NCI-H345 treated with DMSO at 0.1 percent for 48 hours (cell line): ENCODE data around the gene KRT85.
A peak's percentile ranks its signal among the peaks of the same experiment; 100 is the strongest.
"Not testable (repeated sequence)": the region's sequence is repeated elsewhere in the genome, so short reads cannot be mapped to it uniquely, and the experiment has no call there.

Experiments used
- DNase-seq: peaks from one replicate; lab custom pipeline; 2025; ENCODE audit not compliant: unreplicated experiment; lab: John Stamatoyannopoulos, UW

Gene KRT85

DNA sequence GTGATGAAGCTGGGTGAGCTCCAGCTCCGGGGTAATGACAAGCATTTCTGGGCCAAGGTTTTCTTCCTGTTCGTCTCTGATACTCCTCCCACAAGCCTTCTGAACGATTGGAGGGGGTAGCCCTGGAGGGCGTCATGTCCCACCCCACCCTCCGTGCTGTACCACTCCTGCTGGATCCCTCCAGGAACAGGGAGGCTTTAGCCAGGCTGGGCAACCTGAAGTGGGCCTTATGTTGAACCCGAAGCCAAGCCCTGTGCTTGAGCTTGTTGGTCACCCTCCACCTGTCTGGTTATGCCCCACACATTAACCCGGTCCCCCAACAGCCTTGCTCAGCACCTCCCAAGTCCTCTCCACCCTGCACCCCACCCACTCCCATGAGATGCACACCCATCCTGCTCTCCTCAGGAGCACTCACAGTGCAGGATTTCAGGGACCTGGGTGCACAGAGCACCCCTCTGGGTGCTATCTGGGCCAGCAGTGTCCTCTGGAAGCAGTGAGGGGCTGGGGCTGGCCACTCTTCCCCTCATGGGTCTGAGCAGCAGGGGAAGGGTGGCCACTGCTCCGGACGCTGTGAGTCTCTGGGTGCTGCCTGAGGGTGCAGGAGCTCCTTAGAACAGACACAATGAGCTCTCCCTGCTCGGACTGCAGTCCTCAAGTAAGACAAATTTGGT, 39.3 kb downstream of the KRT85 start:
- no peak for DNase-seq

DNA sequence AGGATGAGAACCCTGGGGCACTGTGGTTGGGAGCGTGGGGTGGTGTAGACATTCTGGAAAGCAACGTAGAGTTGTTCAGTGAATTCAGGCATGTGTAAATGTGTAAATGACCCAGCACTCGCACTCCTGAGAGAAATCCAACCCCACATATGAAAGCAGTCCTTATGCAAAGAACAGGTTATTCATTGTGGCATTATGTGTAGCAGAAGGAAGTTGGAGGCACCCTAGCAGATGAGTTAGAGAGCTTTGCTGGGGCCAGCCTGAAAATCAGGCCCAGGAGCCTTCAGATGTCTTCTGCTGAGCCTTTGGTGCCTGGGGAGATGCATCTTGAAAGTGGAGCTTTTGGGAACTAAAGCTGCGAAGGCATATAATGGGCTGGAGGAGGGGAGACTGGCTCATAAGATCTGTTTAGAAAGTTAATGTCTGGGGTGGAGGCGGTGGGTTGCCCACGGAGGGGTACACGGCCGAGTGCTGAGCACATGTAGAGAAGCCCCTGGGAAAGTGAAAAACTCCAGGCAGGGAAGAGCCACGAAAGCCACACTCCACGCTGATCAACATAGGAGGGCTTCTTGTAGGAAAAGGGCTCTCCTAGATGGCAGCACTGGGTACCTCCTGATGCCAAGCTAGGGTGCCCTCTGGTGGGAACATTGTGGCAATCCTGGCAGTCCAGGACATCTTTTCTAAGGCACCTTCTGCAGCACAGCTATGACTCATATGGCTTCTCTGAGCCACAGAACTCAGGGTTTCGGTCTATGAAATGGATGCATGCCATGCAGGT, 40.0 kb downstream of the KRT85 start:
- peak; percentile 78 for DNase-seq

DNA sequence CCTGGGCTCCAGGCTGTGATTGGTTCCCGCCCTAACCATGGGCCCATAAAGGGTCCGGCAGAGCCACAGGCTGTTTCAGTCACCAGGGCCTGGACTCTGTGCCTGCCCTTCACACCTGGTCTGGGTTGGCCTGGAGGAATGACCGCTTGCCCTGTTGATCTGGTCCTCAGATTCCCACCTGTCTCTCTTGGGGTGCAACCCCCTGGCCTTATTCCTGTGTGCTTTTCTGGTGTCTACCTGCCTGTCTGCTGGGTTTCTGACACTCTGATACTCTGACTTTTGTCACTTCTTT, 43.2 kb downstream of the KRT85 start:
- no peak for DNase-seq

DNA sequence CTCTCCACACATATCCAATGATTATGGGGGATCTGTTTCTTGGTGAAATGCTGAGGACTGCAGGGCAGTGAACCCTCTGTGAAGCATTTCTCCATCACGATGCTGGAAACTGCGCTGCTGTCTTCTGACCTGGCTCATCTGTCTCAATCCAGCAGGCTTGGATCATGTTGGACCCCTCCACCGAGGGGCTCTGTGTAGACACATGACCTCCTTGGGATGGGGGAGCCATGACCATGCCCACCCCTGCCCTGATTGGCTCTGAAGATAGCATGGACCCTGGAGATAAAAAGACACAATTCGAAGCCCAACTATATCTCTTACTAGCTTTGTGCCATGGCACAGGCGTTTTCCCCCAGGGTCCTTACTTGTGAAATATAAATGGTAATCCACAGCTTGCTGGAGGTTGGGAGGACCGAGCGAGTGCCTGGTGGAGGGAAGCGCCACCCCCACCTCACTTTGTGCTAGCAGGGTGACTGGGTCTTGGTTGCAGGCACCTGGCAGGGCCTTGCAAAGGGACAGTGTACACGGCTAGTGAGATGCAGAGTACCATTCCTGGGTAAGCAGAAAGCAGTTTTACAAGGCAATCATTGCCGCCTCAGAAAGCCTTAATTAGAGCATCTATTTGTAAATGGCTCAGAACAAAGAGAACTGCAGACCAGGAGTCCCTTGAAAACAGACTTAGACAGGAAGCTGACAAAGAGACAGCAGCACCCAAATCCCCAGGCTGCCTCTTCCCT, 43.7 kb downstream of the KRT85 start:
- DNase-seq: no peak

DNA sequence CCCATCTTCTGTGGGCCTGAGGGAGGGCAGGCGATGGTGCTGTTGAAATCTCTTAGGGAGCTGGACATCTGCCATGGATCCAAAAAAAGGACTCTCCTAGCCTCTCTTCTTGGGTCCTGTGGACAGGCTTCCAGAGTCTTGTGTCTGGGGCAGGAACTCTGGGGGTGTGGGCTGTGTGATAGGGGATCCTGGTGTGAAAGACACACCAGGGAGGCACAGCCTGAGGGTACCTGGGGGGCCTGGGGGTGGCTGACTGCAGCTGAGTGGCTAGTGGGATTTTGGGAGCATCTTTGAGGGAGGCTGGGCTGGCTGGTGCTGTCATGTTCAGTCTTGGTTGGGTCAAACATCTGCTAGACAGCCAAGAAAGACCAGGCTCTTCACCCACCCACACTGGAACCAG, 44.3 kb downstream of the KRT85 start:
- DNase-seq: no peak

DNA sequence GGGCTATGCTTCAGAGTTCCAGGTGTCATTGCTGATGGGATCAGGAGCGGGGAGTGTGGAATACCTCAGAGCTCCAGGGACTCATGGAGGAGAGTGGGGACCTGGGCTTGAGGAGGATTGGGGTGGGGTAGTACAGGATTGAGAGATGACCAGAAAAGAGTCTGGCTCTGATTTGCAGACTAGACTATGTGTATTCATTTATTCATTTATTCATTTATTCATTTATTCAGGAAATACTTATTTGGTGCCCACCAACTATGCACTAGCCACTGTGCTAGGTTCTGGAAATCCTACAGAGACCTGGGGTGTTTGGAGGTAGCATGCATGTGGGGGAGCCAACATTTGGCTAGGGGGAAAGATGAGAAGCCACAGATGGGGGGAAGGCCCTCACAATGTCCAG, 45.2 kb downstream of the KRT85 start:
- no peak for DNase-seq

DNA sequence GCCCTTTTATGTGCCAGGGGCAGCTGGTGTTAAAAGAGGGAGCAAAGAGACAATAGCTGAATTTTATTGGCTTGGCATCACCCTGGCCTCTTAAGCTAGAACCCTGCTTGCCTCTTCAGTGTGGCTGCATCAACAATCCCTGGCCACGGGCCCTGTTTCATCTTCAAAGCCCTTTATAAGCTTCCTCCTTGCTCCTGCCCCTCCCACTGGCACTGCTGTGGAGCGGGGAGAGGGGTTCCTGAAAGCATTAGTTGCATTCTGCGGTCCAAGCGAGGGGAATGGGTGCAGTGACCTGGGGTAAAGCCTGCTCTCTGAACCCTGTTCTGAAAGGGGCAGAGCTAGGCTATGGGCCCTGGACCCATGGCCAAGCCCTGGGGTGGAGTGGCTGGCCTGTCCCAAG, 45.9 kb downstream of the KRT85 start:
- DNase-seq: no peak

DNA sequence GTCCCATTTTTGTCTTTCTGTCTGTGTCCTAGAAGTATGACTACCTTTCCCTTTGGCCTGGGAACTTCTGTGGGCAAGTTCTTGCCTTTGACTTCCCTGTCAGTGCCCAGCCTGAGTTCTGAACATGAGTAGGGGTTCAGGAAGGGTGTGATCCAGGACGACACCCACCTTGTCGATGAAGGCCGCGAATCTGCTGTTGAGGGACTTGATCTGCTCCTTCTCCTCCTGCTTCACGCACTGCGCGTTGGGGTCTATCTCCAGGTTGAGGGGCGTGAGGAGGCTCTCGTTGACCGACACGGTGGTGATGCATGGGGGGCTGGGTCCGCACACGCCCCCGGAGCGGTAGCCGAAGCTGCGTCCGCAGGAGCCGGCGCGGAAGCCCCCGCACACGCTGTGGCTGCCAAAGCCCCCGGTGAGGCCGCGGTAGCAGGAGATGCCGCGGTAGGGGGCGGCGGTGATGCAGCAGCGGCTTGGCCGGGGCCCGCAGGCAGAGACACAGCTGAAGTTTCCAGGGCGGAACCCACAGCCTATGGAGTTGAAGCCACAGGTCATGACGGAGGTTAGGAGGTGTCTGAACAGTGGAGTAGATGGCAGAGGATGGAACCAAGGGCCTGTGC, 46.4 kb downstream of the KRT85 start, which contains the start of gene KRT83:
Gene KRT83 (minus strand): TSS at position 615 of the 617 bp plus-strand sequence. CDS start 63 bp downstream, at position 552.
- DNase-seq: no peak

DNA sequence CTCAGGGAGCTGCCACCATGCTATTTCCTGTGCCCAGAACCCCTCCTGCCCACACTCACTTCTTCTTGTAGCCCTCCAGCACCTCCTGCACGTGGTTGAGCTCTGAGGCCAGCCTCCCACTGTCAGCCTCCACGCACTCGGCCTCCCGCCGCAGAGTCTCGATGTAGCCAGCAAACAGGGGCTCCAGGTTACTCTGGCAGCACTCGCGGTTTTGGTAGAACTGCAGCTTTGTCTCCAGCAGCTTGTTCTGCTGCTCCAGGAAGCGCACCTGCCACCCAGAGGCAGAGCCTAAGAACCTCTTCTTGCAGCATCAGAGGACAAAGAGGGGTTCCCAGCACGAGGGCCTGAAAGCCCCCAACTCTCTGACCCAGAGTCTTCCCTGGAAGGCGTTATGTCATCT, 48.2 kb downstream of the KRT85 start:
- DNase-seq: no peak

DNA sequence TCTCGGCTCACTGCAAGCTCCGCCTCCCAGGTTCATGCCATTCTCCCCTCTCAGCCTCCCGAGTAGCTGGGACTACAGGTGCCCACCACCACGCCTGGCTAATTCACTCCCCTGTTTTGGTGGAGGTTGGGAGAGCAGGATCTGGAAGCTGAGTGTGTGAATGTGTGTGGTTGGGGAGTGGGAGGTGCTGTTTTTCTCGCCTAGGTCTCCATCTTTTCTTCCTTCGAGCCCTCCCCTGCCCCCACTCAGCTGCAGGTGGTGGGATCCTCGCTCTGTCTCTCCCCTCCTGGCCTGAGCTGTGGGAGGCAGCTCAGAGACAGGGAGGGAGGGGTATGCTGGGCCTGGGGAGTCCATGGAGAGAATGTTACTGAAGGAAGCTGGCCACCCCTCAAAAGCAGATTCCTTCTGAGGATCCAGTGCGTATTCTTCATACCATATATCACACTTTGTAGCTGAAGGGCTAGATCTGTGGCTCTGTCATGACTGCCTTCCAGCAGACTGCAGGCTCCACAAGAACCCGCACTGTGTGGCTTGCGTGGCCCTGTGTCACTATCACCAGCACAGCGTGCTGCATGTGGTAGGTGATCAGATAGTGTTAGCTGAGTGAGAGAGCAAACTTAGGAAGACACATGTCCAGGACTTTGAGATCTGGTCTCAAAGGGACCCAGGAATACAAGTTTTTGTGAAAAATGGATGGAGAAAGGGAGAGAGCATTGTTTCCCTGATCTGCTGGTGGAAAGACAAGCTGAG, 48.9 kb downstream of the KRT85 start:
- DNase-seq: no peak

DNA sequence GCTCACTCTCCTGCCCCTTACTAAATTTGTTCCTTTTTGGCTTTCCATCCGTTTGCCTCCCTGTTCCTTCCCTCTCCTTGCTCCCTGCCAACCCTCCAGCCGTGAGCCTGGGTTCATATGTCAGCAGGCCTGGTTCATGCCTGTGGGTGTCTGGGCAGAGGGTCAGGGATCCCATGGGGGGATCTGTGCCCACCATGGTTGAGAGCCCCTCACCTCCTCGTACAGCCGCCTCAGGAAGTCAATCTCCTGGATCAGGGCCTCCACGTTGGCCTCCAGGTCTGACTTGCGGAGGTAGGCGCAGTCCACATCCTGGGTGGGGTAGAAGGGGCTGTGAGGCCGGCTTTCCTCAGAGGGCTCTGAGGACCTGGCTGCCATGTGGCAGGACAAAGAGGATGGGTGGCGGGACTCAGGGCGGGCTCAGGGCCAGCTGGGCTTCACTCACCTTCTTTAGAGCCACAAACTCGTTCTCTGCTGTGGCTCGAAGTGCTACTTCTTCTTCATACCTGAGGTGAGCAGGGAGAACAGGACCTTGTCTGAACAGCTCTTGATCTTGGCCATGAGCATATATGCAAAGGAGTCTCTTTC, 49.7 kb downstream of the KRT85 start:
- DNase-seq: no peak

DNA sequence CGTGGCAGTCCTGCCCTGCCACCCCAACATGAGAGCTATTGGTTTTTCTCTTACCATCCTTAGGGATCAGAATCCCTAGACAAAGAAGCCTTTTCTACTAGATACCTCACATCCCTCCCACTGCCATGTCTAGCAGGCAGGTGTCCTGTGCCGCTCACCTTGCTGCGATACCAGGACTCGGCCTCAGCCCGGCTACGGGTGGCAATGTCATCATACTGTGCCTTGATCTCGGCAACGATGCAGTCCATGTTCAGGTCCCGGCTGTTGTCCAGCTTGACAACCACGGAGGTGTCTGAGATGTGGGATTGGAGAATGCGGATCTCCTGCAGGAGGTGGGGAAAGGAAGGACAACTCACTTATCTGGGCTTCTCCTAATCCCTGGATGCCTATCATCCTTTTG, 50.6 kb downstream of the KRT85 start:
- DNase-seq: no peak

GRCh38 chr12:52316290-52316689, 51.0 kb downstream of the KRT85 start:
- DNase-seq: no peak

GRCh38 chr12:52315721-52316120, 51.6 kb downstream of the KRT85 start:
- DNase-seq: not testable (repeated sequence)

- DNase-seq: no peak
These were observed 52.8 kb downstream of the KRT85 start for GRCh38 chr12:52314511-52314910.

GRCh38 chr12:52313926-52314325, 53.4 kb downstream of the KRT85 start:
- no peak for DNase-seq

- no peak for DNase-seq
These were observed 53.8 kb downstream of the KRT85 start for GRCh38 chr12:52313461-52313860.

GRCh38 chr12:52312086-52312485, 55.2 kb downstream of the KRT85 start:
- no peak for DNase-seq

- DNase-seq: peak; percentile 40
These were observed 56.0 kb downstream of the KRT85 start for GRCh38 chr12:52311285-52311648.

DNA sequence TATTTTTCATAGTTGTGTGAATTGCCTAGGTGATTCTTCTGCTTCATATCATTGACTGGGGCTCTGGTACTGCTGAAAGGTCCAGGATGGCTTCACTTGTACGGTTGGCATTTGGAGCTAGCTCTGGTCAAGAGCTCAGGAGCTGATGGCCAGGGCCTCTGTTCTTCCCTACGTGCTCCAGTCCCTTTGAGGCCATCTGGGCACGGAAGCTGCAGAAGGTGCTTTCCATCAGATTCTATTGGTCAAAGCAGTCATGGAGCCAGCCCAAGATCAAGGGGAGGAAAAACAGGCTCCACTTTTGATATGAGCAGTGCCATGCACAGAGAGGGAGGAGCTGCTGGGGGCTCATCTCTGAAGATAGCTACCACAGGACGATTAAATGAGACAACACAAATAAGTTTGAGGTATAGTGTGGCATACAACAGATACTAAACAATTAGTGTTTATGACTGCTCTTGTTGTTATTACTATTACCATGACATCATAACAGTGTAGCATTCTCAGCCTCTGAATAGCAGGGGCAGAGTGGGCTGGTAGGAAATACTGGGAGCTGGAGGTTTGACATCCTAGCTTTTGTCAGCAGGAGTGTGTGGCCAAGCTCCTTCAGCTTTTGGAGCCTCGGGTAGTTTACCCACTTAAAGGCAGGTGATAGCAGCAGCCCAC, 56.5 kb downstream of the KRT85 start:
- no peak for DNase-seq
